ENCODE results near the gene ARHGAP42.

Gene ARHGAP42

DNA sequence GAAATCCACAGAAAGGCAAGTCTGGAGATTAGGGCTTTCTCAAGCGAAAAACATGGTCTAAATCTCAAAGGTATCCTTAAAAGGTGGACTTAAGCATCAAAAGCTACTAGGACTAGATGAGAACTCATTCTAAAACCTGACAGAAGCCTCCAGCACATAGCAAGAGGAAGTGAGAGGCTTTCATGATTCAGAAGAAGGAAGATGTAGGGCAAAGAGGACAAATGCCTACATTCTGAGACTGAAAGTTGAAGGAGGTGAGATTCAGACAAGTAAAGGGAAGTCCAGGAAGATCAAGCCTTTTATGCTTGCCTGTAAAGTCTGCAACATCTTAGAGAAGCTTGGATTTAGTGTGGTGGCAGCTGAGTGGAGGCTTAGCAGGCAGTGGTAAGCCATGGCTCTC, 343.6 kb downstream of the ARHGAP42 start:
- DNase-seq (ENCODE audit: low read depth): no peak

GRCh38 chr11:101031713-101032112, 344.6 kb downstream of the ARHGAP42 start:
- no peak for DNase-seq (ENCODE audit: low read depth)

DNA sequence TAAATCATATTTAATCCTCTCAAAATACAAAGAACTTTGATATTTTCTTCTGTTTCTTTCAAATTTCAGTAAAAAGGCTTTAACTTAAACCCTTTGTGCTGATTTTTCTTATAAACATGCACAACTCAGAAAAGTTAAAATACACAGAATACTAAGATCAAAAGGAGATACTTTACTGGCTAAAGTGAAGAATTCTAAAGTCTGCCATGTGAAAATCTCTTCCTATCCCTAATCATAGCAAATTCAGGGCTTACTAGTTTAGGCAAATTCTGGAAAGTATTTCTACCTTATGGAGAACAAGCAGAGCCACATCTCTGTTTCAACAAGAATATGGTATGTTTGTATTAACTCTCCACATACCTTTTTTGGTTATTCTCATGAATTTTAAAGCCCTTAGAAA, 345.9 kb downstream of the ARHGAP42 start:
- no peak for DNase-seq (ENCODE audit: low read depth)

DNA sequence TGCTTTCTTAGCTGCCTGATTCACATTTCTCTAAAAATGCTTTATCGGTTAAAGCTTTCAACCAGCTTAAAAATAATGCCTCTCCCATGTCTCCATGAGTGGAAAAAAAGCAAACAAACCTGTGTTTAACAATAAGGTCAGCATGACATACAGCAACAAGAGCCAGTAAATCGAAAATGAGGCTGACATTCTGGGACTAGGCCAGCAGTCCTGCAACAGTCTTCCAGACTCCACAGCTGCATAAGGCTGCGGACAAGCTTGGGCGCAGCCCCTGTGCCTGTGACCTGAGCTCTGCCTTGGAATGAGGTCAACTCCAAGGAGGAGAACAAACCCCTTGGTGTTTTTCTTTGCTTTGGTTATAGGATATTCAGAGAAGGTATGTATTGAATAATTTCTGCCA, 347.0 kb downstream of the ARHGAP42 start:
- DNase-seq (ENCODE audit: low read depth): no peak

- DNase-seq (ENCODE audit: low read depth): no peak
Observed at GRCh38 chr11:101035872-101036271, 348.8 kb downstream of the ARHGAP42 start.
